NT2/D1 (cell line): Measurements from ENCODE around the gene MSH5.

Source experiments
- DNase-seq: peaks from one replicate; pipeline ENCODE4 v3.0.0-alpha.2; 2011; ENCODE audit warnings: low read depth, low spot score
- H3K27me3 ChIP-seq: 2 replicates; pipeline ENCODE4 v1.6.0; 2011; ENCODE audit warnings: mild to moderate bottlenecking; ENCODE audit not compliant: insufficient read length, insufficient read depth
- H3K36me3 ChIP-seq: 2 replicates; pipeline ENCODE4 v1.6.1; 2011; ENCODE audit warnings: mild to moderate bottlenecking, low read length, mixed read lengths; ENCODE audit not compliant: insufficient read depth, insufficient read length
- H3K4me1 ChIP-seq: 2 replicates; pipeline ENCODE4 v1.5.1; 2011; ENCODE audit not compliant: insufficient read depth, insufficient read length
- H3K4me3 ChIP-seq: 2 replicates; pipeline ENCODE4 v1.5.1; 2011; ENCODE audit warnings: low read depth; ENCODE audit not compliant: insufficient read length
- H3K9ac ChIP-seq: 2 replicates; pipeline ENCODE4 v1.6.0; 2011; ENCODE audit warnings: low read depth; ENCODE audit not compliant: insufficient read length
- H3K9me3 ChIP-seq: 2 replicates; pipeline ENCODE4 v1.5.1; 2011; ENCODE audit warnings: mild to moderate bottlenecking, low read length; ENCODE audit not compliant: insufficient read depth
- SUZ12 ChIP-seq: IDR thresholded peaks from 2 replicates; pipeline ENCODE4 v1.6.1; 2011; ENCODE audit not compliant: insufficient read length, insufficient read depth; ENCODE audit errors: extremely low read depth
- YY1 ChIP-seq: IDR thresholded peaks from 2 replicates; pipeline ENCODE4 v1.6.1; 2011; ENCODE audit not compliant: insufficient read length, insufficient read depth
- ZNF274 ChIP-seq: IDR thresholded peaks from 2 replicates; pipeline ENCODE4 v1.6.1; 2011; ENCODE audit warnings: mild to moderate bottlenecking, low read depth, low read length

Gene MSH5

DNA sequence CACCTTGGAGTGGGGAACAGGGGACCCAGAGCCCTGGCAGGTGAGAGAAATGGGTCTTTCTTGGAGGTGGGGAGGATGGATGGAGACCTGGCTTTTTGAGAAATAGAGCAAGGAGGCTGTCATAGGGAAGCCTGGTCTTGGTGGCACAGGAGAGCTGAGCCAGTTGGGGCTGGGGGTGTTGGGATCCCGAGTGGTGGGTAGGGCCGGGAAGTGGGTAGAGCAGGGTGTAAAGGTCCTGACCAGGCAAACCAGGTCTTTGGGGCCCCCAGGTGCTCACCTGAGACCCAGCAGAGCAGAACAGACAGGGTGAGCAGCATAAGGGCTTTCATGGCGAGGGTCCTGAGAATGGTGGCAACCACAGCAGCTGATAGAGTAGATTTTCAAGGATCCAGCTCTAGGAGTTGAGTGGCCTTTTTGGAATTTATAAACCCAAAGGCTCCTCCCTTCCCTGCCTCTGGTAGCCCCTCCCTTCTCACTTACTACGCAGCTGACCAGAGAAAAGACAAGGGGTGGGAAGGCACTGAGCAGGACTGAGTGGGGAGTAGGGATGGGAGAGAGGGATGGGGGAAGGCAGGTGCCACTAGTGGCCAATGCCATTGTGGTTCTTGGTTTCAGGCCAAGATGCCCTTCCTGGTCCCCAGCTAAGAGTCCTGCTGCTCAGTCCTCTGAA, 18.3 kb upstream of the MSH5 start, which contains the start of gene LY6G6C:
TSS of gene LY6G6C (minus strand) at position 396 of the 670 bp plus-strand sequence. CDS start at position 329, 67 bp downstream.
- DNase-seq = no peak

DNA sequence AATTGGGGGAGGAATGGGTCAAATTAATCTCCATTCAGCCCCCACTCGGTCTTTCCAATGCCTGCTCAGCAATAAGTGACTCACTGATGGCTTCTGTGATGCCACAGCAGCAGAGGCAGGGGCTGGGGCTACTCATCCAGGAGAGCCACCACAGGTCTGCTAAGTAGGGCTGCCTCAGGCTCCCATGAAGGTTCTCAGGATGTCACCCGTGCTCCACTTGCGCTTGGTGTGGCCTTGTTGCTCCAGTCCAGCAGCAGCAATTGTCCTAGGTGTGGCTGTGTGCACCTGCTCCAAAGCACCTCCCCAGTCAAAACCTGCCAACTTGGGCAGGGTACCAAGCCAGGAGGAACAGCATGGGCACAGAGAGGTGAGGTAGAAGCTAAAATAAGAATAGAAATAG, 17.6 kb upstream of the MSH5 start:
- H3K9me3 ChIP-seq = no peaks in the 10 kb centered on the region
- DNase-seq = no peak
- no peak overlapping the region for H3K4me3 ChIP-seq
- TF ChIP-seq SUZ12 (no peak), YY1 (no peak), ZNF274 (no peak)
- H3K4me1 ChIP-seq = no peaks in the 10 kb centered on the region
- H3K27me3 ChIP-seq = no peaks in the 10 kb centered on the region
- peaks cover 19% of the 10 kb centered on the region for H3K36me3 ChIP-seq
- no peak overlapping the region for H3K9ac ChIP-seq

More for the DNA sequence above, 18.3 kb upstream of the MSH5 start, which contains the start of gene LY6G6C:
- no peak for TF ChIP-seq SUZ12
- no peak for TF ChIP-seq ZNF274
- no peak for TF ChIP-seq YY1
- no peaks in the 10 kb centered on the region for H3K27me3 ChIP-seq
- no peaks in the 10 kb centered on the region for H3K4me1 ChIP-seq
- H3K9ac ChIP-seq = no peak within 1 kb of the TSS
- H3K36me3 ChIP-seq = peaks cover 12% of the 10 kb centered on the region
- H3K4me3 ChIP-seq = no peak within 1 kb of the TSS
- no peaks in the 10 kb centered on the region for H3K9me3 ChIP-seq

DNA sequence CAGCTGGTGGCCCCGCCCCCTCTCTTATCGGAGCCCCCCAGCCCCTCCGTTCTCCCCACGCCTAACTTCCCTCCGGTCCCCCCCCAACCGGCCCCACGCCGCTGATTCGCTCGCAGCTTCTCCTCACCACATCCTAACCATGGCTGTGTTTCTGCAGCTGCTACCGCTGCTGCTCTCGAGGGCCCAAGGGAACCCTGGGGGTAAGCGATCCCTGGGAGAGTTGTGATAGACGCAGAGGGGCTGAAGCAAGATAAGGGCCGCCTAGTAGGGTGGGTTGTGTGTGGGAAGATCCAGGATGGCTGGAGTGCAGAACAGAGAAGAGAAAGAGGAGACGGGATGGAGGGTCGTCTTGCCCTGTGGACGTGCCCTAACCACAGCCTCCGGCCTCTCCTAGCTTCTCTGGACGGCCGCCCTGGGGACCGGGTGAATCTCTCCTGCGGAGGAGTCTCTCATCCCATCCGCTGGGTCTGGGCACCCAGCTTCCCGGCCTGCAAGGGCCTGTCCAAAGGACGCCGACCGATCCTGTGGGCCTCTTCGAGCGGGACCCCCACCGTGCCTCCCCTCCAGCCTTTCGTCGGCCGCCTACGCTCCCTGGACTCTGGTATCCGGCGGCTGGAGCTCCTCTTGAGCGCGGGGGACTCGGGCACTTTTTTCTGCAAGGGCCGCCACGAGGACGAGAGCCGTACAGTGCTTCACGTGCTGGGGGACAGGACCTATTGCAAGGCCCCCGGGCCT, 16.4 kb upstream of the MSH5 start, which contains the start of gene MPIG6B:
TSS of gene MPIG6B (plus strand) at position 129 of the 735 bp plus-strand sequence. CDS start at position 140, 11 bp downstream.
- no peaks in the 10 kb centered on the region for H3K27me3 ChIP-seq
- DNase-seq = no peak
- H3K9ac ChIP-seq = no peak within 1 kb of the TSS
- no peak within 1 kb of the TSS for H3K4me3 ChIP-seq
- H3K36me3 ChIP-seq = peaks cover 31% of the 10 kb centered on the region
- no peaks in the 10 kb centered on the region for H3K4me1 ChIP-seq
- H3K9me3 ChIP-seq = no peaks in the 10 kb centered on the region
- TF ChIP-seq ZNF274 (no peak), SUZ12 (no peak), YY1 (no peak)

DNA sequence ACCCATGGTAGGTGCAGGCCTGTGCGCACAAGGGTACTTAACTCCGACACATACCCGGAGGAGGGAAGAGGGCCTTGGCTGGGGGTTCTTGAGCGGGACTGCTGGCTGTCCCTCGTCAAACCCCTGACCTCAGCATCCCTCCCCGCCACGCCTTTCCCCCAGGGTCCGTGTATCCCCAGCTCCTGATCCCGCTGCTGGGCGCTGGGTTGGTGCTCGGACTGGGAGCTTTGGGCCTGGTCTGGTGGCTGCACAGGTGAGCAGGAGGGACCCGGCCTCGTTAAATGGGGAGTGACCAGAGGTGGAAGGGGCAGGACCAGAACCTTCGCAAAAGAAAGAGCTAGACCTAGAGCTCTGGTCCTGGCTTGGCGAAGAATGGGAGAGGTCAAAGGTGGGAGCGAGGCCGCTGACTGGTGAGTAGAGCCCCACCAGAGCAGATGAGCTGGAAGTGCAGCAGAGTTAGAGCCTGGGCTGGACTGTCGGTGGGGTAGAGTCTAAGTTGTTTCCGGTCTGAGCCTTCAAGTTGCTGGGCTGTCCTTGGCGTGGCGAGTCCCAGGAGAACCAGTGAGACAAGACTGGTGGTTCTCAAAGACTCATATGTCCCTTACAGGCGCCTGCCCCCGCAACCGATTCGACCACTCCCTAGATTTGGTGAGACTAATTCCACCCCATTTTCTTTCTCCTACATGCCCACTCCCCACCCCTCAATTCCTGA, 15.7 kb upstream of the MSH5 start:
- DNase-seq = no peak
- H3K27me3 ChIP-seq = no peaks in the 10 kb centered on the region
- H3K9ac ChIP-seq = no peak overlapping the region
- TF ChIP-seq SUZ12 = no peak
- no peak for TF ChIP-seq ZNF274
- no peak for TF ChIP-seq YY1
- no peak overlapping the region for H3K4me3 ChIP-seq
- no peaks in the 10 kb centered on the region for H3K9me3 ChIP-seq
- peaks cover 3% of the 10 kb centered on the region for H3K4me1 ChIP-seq
- H3K36me3 ChIP-seq = peaks cover 37% of the 10 kb centered on the region

DNA sequence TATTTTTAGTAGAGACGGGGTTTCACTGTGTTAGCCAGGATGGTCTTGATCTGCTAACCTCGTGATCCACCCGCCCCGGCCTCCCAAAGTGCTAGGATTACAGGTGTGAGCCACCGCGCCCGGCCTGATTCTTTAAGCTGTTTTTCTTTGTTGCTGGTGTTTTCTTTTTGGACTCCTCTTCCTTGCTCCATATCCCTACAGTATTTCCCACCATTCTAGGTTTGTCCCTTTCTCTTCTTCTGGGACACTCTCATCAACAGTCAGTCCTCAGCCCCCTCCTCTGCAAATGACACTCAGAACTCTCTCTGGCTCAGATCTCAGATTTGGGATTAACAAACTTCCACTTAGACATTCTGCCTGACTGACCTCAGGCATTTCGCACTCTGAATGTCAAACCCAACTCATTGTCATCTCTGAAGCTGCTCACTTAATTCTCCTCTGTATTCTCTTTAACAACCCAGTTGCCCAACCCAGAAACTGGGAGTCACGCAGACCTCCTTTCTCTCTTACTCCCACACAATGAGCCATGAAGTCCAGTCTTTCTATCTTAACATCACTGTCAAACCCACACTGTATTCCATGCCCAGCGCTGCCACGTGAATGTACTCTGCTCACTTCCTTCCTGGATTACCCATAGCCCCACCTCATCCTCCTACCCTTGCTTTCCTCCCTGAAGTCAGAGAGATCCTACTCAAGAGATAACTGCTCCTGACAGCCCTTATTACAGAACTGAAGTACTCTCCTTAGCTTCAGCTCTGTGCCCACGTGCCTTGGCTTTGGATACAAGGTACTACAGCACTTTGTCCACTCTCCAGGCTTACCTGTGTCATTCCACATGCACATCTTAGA, 14.1 kb upstream of the MSH5 start:
- no peak for DNase-seq
- H3K4me1 ChIP-seq = peaks cover 4% of the 10 kb centered on the region
- TF ChIP-seq ZNF274 (no peak), YY1 (no peak), SUZ12 (no peak)
- H3K27me3 ChIP-seq = no peaks in the 10 kb centered on the region
- H3K9ac ChIP-seq = no peak overlapping the region
- H3K4me3 ChIP-seq = no peak overlapping the region
- H3K9me3 ChIP-seq = no peaks in the 10 kb centered on the region
- peaks cover 38% of the 10 kb centered on the region for H3K36me3 ChIP-seq

DNA sequence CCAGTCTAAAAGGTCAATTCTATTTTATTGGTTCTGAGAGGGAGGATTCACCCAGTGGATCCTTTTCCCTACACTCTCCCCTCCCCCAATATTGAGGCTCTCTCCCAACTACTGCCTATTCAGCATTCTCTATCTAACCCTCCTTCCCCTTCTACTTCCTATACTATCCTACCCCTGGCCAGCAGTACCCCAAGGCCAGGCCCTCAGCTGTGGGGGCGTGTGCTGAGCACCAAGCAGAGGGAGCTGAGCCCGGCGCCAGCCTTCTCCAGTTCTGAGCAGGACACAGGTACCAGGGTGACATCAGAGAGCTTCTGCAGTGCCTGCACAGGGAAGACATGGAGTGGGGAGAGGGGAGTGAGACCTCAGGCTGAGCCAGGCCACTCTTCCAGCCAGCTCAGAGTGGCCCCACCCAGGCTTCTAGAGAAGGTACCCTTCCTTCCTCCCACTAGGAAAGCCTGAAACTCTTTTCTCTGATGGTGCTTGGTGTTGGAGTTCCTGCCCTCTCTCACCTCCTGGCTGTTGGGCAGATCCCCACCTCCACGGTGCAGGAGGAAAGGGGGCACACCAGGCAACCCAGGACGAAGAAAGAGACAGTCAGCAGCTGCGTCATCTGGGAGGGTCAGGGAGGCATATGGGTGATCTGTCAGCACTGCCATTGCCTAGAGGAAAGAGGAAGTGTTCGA, 12.6 kb upstream of the MSH5 start:
- no peaks in the 10 kb centered on the region for H3K9me3 ChIP-seq
- H3K27me3 ChIP-seq = no peaks in the 10 kb centered on the region
- peaks cover 5% of the 10 kb centered on the region for H3K4me1 ChIP-seq
- no peak overlapping the region for H3K9ac ChIP-seq
- H3K4me3 ChIP-seq = no peak overlapping the region
- peaks cover 51% of the 10 kb centered on the region for H3K36me3 ChIP-seq
- TF ChIP-seq YY1 (no peak), SUZ12 (no peak), ZNF274 (no peak)
- DNase-seq = no peak
